ENCODE results near the gene STH.

STH gene

DNA sequence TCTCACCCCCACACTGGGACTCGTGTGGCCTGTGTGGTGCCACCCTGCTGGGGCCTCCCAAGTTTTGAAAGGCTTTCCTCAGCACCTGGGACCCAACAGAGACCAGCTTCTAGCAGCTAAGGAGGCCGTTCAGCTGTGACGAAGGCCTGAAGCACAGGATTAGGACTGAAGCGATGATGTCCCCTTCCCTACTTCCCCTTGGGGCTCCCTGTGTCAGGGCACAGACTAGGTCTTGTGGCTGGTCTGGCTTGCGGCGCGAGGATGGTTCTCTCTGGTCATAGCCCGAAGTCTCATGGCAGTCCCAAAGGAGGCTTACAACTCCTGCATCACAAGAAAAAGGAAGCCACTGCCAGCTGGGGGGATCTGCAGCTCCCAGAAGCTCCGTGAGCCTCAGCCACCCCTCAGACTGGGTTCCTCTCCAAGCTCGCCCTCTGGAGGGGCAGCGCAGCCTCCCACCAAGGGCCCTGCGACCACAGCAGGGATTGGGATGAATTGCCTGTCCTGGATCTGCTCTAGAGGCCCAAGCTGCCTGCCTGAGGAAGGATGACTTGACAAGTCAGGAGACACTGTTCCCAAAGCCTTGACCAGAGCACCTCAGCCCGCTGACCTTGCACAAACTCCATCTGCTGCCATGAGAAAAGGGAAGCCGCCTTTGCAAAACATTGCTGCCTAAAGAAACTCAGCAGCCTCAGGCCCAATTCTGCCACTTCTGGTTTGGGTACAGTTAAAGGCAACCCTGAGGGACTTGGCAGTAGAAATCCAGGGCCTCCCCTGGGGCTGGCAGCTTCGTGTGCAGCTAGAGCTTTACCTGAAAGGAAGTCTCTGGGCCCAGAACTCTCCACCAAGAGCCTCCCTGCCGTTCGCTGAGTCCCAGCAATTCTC, 27.4 kb downstream of the STH start:
- H3F3A ChIP-seq (ENCODE audit: control insufficient read depth, insufficient read depth) = no peaks in the 10 kb centered on the region
- H3K79me2 ChIP-seq (ENCODE audit: control insufficient read depth, low read length) = no peaks in the 10 kb centered on the region
- no peaks in the 10 kb centered on the region for H3K9me2 ChIP-seq (replicated peaks; ENCODE audit: control insufficient read depth, low read length)
- peaks cover 31% of the 10 kb centered on the region for H3K36me3 ChIP-seq (ENCODE audit: control insufficient read depth, low read length)
- no peak overlapping the region for H3K4me2 ChIP-seq (ENCODE audit: low read length)
- H3K27me3 ChIP-seq (ENCODE audit: control insufficient read depth, low read length) = no peaks in the 10 kb centered on the region
- H3K4me1 ChIP-seq (ENCODE audit: control insufficient read depth, low read length) = peaks cover 14% of the 10 kb centered on the region; the same call in 1 of the 2 replicates
- no peaks in the 10 kb centered on the region for H4K20me1 ChIP-seq (ENCODE audit: control insufficient read depth, insufficient read depth, low read depth, low read length)
- no peaks in the 10 kb centered on the region for H3K9me3 ChIP-seq (ENCODE audit: control insufficient read depth, insufficient read depth, low read length)
- no peak overlapping the region for H3K4me3 ChIP-seq (ENCODE audit: low read length)
- H3K27ac ChIP-seq (ENCODE audit: low read depth, low read length) = no peak overlapping the region
- no peak for TF ChIP-seq EZH2phosphoT487 (IDR thresholded peaks at IDR 0.05; ENCODE audit: borderline replicate concordance, low read length)
- TF ChIP-seq, protein P1, sequence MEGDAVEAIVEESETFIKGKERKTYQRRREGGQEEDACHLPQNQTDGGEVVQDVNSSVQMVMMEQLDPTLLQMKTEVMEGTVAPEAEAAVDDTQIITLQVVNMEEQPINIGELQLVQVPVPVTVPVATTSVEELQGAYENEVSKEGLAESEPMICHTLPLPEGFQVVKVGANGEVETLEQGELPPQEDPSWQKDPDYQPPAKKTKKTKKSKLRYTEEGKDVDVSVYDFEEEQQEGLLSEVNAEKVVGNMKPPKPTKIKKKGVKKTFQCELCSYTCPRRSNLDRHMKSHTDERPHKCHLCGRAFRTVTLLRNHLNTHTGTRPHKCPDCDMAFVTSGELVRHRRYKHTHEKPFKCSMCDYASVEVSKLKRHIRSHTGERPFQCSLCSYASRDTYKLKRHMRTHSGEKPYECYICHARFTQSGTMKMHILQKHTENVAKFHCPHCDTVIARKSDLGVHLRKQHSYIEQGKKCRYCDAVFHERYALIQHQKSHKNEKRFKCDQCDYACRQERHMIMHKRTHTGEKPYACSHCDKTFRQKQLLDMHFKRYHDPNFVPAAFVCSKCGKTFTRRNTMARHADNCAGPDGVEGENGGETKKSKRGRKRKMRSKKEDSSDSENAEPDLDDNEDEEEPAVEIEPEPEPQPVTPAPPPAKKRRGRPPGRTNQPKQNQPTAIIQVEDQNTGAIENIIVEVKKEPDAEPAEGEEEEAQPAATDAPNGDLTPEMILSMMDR (IDR thresholded peaks at IDR 0.05; ENCODE audit: low read depth, low read length, poor library complexity, severe bottlenecking) = no peak

DNA sequence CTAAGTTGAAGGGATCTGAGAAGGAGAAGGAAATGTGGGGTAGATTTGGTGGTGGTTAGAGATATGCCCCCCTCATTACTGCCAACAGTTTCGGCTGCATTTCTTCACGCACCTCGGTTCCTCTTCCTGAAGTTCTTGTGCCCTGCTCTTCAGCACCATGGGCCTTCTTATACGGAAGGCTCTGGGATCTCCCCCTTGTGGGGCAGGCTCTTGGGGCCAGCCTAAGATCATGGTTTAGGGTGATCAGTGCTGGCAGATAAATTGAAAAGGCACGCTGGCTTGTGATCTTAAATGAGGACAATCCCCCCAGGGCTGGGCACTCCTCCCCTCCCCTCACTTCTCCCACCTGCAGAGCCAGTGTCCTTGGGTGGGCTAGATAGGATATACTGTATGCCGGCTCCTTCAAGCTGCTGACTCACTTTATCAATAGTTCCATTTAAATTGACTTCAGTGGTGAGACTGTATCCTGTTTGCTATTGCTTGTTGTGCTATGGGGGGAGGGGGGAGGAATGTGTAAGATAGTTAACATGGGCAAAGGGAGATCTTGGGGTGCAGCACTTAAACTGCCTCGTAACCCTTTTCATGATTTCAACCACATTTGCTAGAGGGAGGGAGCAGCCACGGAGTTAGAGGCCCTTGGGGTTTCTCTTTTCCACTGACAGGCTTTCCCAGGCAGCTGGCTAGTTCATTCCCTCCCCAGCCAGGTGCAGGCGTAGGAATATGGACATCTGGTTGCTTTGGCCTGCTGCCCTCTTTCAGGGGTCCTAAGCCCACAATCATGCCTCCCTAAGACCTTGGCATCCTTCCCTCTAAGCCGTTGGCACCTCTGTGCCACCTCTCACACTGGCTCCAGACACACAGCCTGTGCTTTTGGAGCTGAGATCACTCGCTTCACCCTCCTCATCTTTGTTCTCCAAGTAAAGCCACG, 28.3 kb downstream of the STH start:
- no peak overlapping the region for H3K4me2 ChIP-seq (ENCODE audit: low read length)
- peaks cover 40% of the 10 kb centered on the region for H3K36me3 ChIP-seq (ENCODE audit: control insufficient read depth, low read length)
- no peaks in the 10 kb centered on the region for H4K20me1 ChIP-seq (ENCODE audit: control insufficient read depth, insufficient read depth, low read depth, low read length)
- no peaks in the 10 kb centered on the region for H3K79me2 ChIP-seq (ENCODE audit: control insufficient read depth, low read length)
- no peaks in the 10 kb centered on the region for H3K9me3 ChIP-seq (ENCODE audit: control insufficient read depth, insufficient read depth, low read length)
- no peak overlapping the region for H3K4me3 ChIP-seq (ENCODE audit: low read length)
- TF ChIP-seq EZH2phosphoT487 (IDR thresholded peaks at IDR 0.05; ENCODE audit: borderline replicate concordance, low read length) = no peak
- no peak overlapping the region for H3K27ac ChIP-seq (ENCODE audit: low read depth, low read length)
- H3K27me3 ChIP-seq (ENCODE audit: control insufficient read depth, low read length) = no peaks in the 10 kb centered on the region
- no peaks in the 10 kb centered on the region for H3K9me2 ChIP-seq (replicated peaks; ENCODE audit: control insufficient read depth, low read length)
- no peaks in the 10 kb centered on the region for H3F3A ChIP-seq (ENCODE audit: control insufficient read depth, insufficient read depth)
- H3K4me1 ChIP-seq (ENCODE audit: control insufficient read depth, low read length) = peaks cover 14% of the 10 kb centered on the region; the same call in 1 of the 2 replicates

DNA sequence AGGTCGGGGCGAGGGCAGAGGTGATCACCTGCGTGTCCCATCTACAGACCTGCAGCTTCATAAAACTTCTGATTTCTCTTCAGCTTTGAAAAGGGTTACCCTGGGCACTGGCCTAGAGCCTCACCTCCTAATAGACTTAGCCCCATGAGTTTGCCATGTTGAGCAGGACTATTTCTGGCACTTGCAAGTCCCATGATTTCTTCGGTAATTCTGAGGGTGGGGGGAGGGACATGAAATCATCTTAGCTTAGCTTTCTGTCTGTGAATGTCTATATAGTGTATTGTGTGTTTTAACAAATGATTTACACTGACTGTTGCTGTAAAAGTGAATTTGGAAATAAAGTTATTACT, 28.9 kb downstream of the STH start:
- H3K4me2 ChIP-seq (ENCODE audit: low read length) = no peak overlapping the region
- H3K27ac ChIP-seq (ENCODE audit: low read depth, low read length) = no peak overlapping the region
- H3K36me3 ChIP-seq (ENCODE audit: control insufficient read depth, low read length) = peaks cover 46% of the 10 kb centered on the region
- H3K9me2 ChIP-seq (replicated peaks; ENCODE audit: control insufficient read depth, low read length) = no peaks in the 10 kb centered on the region
- H3K4me3 ChIP-seq (ENCODE audit: low read length) = no peak overlapping the region
- no peaks in the 10 kb centered on the region for H3K27me3 ChIP-seq (ENCODE audit: control insufficient read depth, low read length)
- no peaks in the 10 kb centered on the region for H3K9me3 ChIP-seq (ENCODE audit: control insufficient read depth, insufficient read depth, low read length)
- no peaks in the 10 kb centered on the region for H3K79me2 ChIP-seq (ENCODE audit: control insufficient read depth, low read length)
- no peak for TF ChIP-seq EZH2phosphoT487 (IDR thresholded peaks at IDR 0.05; ENCODE audit: borderline replicate concordance, low read length)
- TF ChIP-seq, protein P1 (IDR thresholded peaks at IDR 0.05; ENCODE audit: low read depth, low read length, poor library complexity, severe bottlenecking) = no peak
- H4K20me1 ChIP-seq (ENCODE audit: control insufficient read depth, insufficient read depth, low read depth, low read length) = no peaks in the 10 kb centered on the region
- peaks cover 14% of the 10 kb centered on the region; the same call in 1 of the 2 replicates for H3K4me1 ChIP-seq (ENCODE audit: control insufficient read depth, low read length)
- no peaks in the 10 kb centered on the region for H3F3A ChIP-seq (ENCODE audit: control insufficient read depth, insufficient read depth)
